CD4-positive, alpha-beta T cell treated with Interleukin-6 at 100 ng/mL for 8 hours (primary cell): ENCODE data around the gene FOXK2.
A peak's percentile ranks its signal among the peaks of the same experiment; 100 is the strongest.

Experiments used
- DNase-seq: peaks from one replicate; pipeline ENCODE4 v3.0.0-alpha.2; 2020; ENCODE audit warnings: mixed read lengths, low spot score

FOXK2 gene

GRCh38 chr17:82644148-82644547 lies 124.6 kb downstream of the FOXK2 start:
- DNase-seq: no peak

- DNase-seq: no peak
Measured at GRCh38 chr17:82645516-82645915, 126.0 kb downstream of the FOXK2 start.

- DNase-seq: peak; percentile 6
Measured at GRCh38 chr17:82647593-82648164, 128.1 kb downstream of the FOXK2 start.

- DNase-seq: peak; percentile 93
Measured at GRCh38 chr17:82648165-82648668, 128.7 kb downstream of the FOXK2 start, which contains the start of gene WDR45B. Gene WDR45B, minus strand, starts transcription at chr17:82648444. Its CDS starts 104 bp downstream, at chr17:82648340.

GRCh38 chr17:82648742-82649331 lies 129.3 kb downstream of the FOXK2 start:
- no peak for DNase-seq

GRCh38 chr17:82649501-82650261 lies 130.1 kb downstream of the FOXK2 start:
- no peak for DNase-seq

- no peak for DNase-seq
Measured at GRCh38 chr17:82650723-82651122, 131.2 kb downstream of the FOXK2 start.

- DNase-seq: no peak
Measured at GRCh38 chr17:82653651-82654528, 134.4 kb downstream of the FOXK2 start.
